GM18502 (cell line): ENCODE measurements around the gene MSX1.

Experiments
- ATAC-seq: cut with Tn5 transposase; IDR thresholded peaks from one replicate; pipeline ENCODE4 v1.9.1; 2021; ENCODE audit warnings: mild to moderate bottlenecking; ENCODE audit not compliant: unreplicated experiment, poor library complexity

Gene MSX1

DNA sequence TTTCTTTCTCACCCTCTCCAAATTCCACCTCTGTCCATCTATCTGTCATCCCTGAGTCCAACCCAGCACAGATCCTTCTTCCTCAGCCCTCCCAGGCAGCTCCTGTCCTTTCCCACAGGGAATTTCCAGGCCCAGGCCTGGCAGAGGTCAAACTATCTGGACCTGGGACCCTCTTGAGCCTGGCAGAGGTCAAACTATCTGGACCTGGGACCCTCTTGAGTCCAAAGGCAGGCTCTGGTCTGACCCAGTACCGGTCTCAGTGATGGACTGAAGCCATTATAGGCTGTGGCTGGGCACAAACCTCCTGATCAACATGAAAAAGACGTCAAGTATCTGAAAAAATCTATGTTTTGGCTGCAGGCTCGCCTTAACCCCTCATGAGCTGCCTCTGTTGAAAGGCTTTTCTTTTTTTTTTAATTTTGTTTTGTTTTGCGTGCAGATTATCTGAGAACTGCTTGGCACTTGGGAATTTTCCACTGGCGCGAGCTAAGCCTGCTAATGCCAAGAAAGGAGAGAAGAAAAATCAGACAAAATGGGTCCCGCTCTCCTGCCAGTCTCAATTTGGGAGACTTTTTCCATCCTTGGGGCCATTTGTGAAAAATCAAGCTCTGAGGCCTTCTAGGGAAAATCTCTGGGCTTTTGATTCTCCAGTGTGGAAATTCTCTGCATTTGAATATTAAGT, 31.2 kb downstream of the MSX1 start:
- no peak for ATAC-seq

- no peak for ATAC-seq
These were observed 34.3 kb downstream of the MSX1 start for GRCh38 chr4:4893721-4894120.

DNA sequence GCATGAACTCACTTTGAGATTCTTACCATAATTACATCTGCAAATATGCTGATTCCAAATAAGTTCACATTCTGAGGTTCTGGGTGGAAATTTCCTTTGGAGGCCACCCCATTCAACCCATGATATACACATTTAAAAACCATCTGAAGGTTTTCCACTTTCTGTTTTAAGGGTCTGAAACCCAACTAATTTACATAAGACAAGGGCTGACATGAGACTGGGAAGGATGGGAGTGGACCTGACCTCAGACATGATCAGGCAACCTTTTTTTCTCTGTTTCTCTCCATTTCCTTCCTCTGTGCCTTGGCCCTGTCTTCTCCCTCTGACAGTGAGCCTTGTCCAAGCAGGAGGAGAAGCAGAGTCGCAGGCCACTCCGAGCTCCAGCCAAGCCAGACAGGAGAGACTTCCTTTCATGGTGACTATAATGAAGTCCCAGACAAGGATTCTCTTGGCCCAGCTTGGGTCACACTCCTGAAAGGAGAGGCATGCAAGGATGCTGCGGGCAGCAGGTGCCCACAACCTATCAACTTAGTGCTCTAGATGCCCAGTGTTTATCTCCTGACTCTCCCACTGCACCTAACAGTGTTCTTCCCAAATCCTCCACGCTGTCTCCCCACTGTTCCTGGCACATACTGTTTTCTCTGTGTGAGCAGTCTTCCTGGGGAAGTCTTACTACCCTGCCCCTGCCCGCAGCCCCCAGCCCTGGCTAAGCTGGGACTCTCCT, 39.9 kb downstream of the MSX1 start:
- ATAC-seq, result no peak

DNA sequence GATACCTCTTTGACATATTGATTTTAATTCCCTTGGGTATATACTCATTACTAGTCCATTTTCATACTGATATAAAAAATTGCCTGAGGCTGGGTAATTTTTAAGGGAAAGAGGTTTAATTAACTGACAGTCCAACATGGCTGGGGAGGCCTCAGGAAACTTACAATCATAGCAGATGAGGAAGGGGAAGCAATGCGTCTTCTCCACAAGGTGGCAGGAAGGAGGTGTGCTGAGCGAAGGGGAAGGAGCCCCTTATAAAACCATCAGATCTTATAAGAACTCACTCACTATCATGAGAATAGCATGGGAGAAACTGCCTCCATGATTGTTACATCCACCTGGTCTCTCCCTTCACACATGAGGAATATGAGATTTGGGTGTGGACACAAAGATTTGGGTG, 42.4 kb downstream of the MSX1 start:
- ATAC-seq, result no peak

DNA sequence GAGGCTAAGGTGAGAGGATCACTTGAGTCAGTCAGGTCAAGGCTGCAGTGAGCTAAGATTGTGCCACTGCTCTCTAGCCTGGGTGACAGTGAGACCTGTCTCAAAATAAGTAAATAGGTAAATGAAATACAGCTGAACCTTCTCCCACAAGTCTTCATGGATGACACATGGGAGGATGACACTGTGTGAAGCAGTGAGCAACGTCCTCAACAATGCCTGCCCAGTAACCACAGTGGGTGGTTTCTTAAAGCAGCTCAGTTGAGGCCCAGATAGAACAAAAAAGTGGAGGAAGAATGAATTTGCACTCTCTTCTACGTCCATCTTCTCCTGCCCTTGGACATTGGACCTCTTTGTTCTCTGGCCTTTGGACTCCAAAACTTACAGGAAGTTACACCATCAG, 52.7 kb downstream of the MSX1 start:
- no peak for ATAC-seq

DNA sequence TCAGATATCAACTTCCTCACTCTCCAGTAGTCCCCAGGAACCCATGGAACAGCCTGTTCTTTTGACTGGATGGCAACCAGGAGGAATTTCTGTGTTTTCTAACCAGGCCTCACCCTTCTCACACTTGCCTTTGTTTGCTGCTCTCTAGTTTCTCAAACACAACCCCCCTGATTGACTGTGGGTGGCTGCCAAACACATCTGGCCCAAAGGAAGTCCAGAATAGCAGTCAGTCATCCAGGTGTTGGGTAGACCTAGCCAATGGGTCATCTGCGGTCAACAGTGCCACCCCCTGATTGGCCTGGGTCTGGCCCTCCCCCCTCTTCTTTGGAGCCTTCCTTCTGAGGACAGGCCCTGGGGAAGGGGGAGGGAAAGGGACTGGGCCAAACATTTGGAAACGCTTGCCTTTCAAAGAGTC, 53.7 kb downstream of the MSX1 start:
- no peak for ATAC-seq
